CD4-positive, alpha-beta T cell treated with Interleukin-2 at 100 ng/mL for 4 hours (primary cell): ENCODE measurements around the gene UBE2L3.
"Not testable (repeated sequence)": the region's sequence is repeated elsewhere in the genome, so short reads cannot be mapped to it uniquely, and the experiment has no call there.

Experiments used
- DNase-seq: peaks from one replicate; pipeline ENCODE4 v3.0.0-alpha.2; 2020; ENCODE audit warnings: low spot score

Gene UBE2L3

GRCh38 chr22:21628386-21629254 is 61.1 kb downstream of the UBE2L3 start:
- DNase-seq, result no peak

- DNase-seq, result peak; percentile 95
Observed at GRCh38 chr22:21629255-21630149, 62.0 kb downstream of the UBE2L3 start, which contains the start of gene YDJC. YDJC (minus strand) TSS chr22:21630022; CDS start chr22:21630014, 8 bp downstream.

- DNase-seq, result no peak
Observed at GRCh38 chr22:21631025-21631424, 63.5 kb downstream of the UBE2L3 start.

- DNase-seq, result peak; percentile 73
Observed at GRCh38 chr22:21632237-21632895, 64.9 kb downstream of the UBE2L3 start, which contains the start of gene CCDC116. CCDC116 (plus strand) TSS chr22:21632760; CDS start chr22:21633182, 422 bp downstream.

GRCh38 chr22:21632931-21633330 is 65.4 kb downstream of the UBE2L3 start:
- DNase-seq, result no peak

- DNase-seq, result no peak
Observed at GRCh38 chr22:21633481-21633880, 66.0 kb downstream of the UBE2L3 start.

- no peak for DNase-seq
Observed at GRCh38 chr22:21634081-21634480, 66.6 kb downstream of the UBE2L3 start.

GRCh38 chr22:21634844-21635243 is 67.3 kb downstream of the UBE2L3 start:
- DNase-seq, result no peak

- DNase-seq, result no peak
Observed at GRCh38 chr22:21635771-21636510, 68.4 kb downstream of the UBE2L3 start.

GRCh38 chr22:21636629-21637218 is 69.2 kb downstream of the UBE2L3 start:
- no peak for DNase-seq

GRCh38 chr22:21637450-21637849 is 69.9 kb downstream of the UBE2L3 start:
- not testable (repeated sequence) for DNase-seq

- DNase-seq, result no peak
Observed at GRCh38 chr22:21639359-21639758, 71.8 kb downstream of the UBE2L3 start.

- no peak for DNase-seq
Observed at GRCh38 chr22:21640810-21641209, 73.3 kb downstream of the UBE2L3 start.

- no peak for DNase-seq
Observed at GRCh38 chr22:21641417-21641788, 73.9 kb downstream of the UBE2L3 start.

- peak; percentile 99 for DNase-seq
Observed at GRCh38 chr22:21641789-21642583, 74.5 kb downstream of the UBE2L3 start, which contains the start of gene SDF2L1. SDF2L1 (plus strand) TSS chr22:21642302; CDS start chr22:21642337, 35 bp downstream.

- DNase-seq, result peak; percentile 61
Observed at GRCh38 chr22:21642584-21643448, 75.3 kb downstream of the UBE2L3 start.

GRCh38 chr22:21643533-21644357 is 76.2 kb downstream of the UBE2L3 start:
- no peak for DNase-seq

- not testable (repeated sequence) for DNase-seq
Observed at GRCh38 chr22:21645513-21645912, 78.0 kb downstream of the UBE2L3 start.
